ENCODE data around the gene SVOP. TPM values are rescaled to one million over a fixed set of nuclear protein-coding genes. Genes with fewer than 3 reads are reported as not detected.

SVOP gene
- total RNA-seq, 1 experiment from 2014 or later = 0.47 TPM

- H3K4me3 ChIP-seq (replicated peaks in 1 of 2; ENCODE audit: low read depth in 1 of 2, low read length in 2 of 2) = no peak overlapping the region
- no peak for DNase-seq (ENCODE audit: low read depth, low spot score)
- ChIA-PET RAD21 (ENCODE audit: low non-redundant PET in 1 of 2, low total read pairs in 2 of 2, uncharacterized antibody in 2 of 2, unreplicated experiment in 2 of 2) (no interaction called here), POLR2A (no interaction called here), CTCF (no interaction called here)
- H3K79me2 ChIP-seq (ENCODE audit: insufficient read depth, low read length) = no peaks in the 10 kb centered on the region
- no peaks in the 10 kb centered on the region for H3K4me1 ChIP-seq (ENCODE audit: control insufficient read depth in 1 of 2, insufficient read depth in 2 of 2, low read length in 2 of 2)
- H3K27me3 ChIP-seq (ENCODE audit: insufficient read depth, low read length) = no peaks in the 10 kb centered on the region
- H2AFZ ChIP-seq (ENCODE audit: low read depth, low read length, poor library complexity, severe bottlenecking) = no peak overlapping the region
- H3K4me2 ChIP-seq (ENCODE audit: low read length) = no peak overlapping the region
- H3K9me3 ChIP-seq (ENCODE audit: control insufficient read depth in 1 of 2, insufficient read depth in 1 of 2, low read depth in 1 of 2, low read length in 2 of 2) = no peaks in the 10 kb centered on the region
- H3K27ac ChIP-seq (ENCODE audit: low read depth, low read length) = no peak overlapping the region
- H3K9ac ChIP-seq (ENCODE audit: low read length) = no peak overlapping the region
- intact Hi-C loops (cut with micrococcal nuclease) = no loop called here
- TF ChIP-seq ZNF274 (IDR thresholded peaks at IDR 0.05; ENCODE audit: low read depth, low read length) (no peak), TCF7L2 (IDR thresholded peaks at IDR 0.05; ENCODE audit: borderline replicate concordance, extremely low read depth, insufficient read depth, insufficient read length) (no peak), ELF1 (IDR thresholded peaks at IDR 0.05; ENCODE audit: borderline replicate concordance, low read depth) (no peak), FOSL1 (IDR thresholded peaks at IDR 0.05; ENCODE audit: low read depth) (no peak), ATF3 (IDR thresholded peaks at IDR 0.05) (no peak), SRF (IDR thresholded peaks at IDR 0.05; ENCODE audit: low read depth) (no peak), EGR1 (IDR thresholded peaks at IDR 0.05; ENCODE audit: low read depth) (no peak), CBX3 (IDR thresholded peaks at IDR 0.05; ENCODE audit: low read depth) (no peak), CEBPB (IDR thresholded peaks at IDR 0.05; ENCODE audit: low read depth) (no peak), POLR2A (IDR thresholded peaks at IDR 0.05; ENCODE audit: borderline replicate concordance, extremely low read depth, insufficient read depth, insufficient read length) (no peak), SIN3A (IDR thresholded peaks at IDR 0.05; ENCODE audit: low read depth) (no peak), EZH2phosphoT487 (IDR thresholded peaks at IDR 0.05; ENCODE audit: borderline replicate concordance) (no peak), SP1 (IDR thresholded peaks at IDR 0.05; ENCODE audit: low read depth) (no peak), CTCF (IDR thresholded peaks at IDR 0.05 in 2 of 3, conservative IDR thresholded peaks at IDR 0.05 in 1 of 3; ENCODE audit: borderline replicate concordance in 1 of 3, insufficient read depth in 1 of 3, low read depth in 2 of 3, low read length in 2 of 3) (no peak), POLR2AphosphoS5 (IDR thresholded peaks at IDR 0.05; ENCODE audit: low read depth, low read length) (no peak), JUND (IDR thresholded peaks at IDR 0.05) (no peak), ZBTB33 (IDR thresholded peaks at IDR 0.05; ENCODE audit: extremely low read depth, insufficient replicate concordance, low read length) (no peak), RAD21 (IDR thresholded peaks at IDR 0.05; ENCODE audit: low read depth) (no peak)
- TF ChIP-seq, protein P1, sequence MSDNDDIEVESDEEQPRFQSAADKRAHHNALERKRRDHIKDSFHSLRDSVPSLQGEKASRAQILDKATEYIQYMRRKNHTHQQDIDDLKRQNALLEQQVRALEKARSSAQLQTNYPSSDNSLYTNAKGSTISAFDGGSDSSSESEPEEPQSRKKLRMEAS (IDR thresholded peaks at IDR 0.05) = no peak
- no peaks in the 10 kb centered on the region for H3K9me2 ChIP-seq (ENCODE audit: insufficient read depth)
- no peaks in the 10 kb centered on the region for H4K20me1 ChIP-seq (ENCODE audit: insufficient read depth)
- ATAC-seq = no peak
- H3K36me3 ChIP-seq (ENCODE audit: control insufficient read depth in 1 of 2, insufficient read depth in 2 of 2, low read length in 2 of 2) = no peaks in the 10 kb centered on the region
- BruUV-seq (replicated peaks) = no TSS peak
Measured at GRCh38 chr12:108876550-108876949, 144.3 kb downstream of the SVOP start.

Data from HCT116 (cell line).